Measurements from ENCODE around the gene DPPA4. TPM values are rescaled to one million over a fixed set of nuclear protein-coding genes. Genes with fewer than 3 reads are reported as not detected.
"Not testable (repeated sequence)": the region's sequence is repeated elsewhere in the genome, so short reads cannot be mapped to it uniquely, and the experiment has no call there.

The DPPA4 gene
- total RNA-seq, 1 donor from 2014 or later = 47.5 TPM

GRCh38 chr3:109362823-109363222 is 25.5 kb upstream of the DPPA4 start:
- no peak overlapping the region for H3K4me3 Mint-ChIP-seq (ENCODE audit: low read depth)
- TF ChIP-seq CTCF (IDR thresholded peaks at IDR 0.05; ENCODE audit: unreplicated experiment) = no peak
- no peaks in the 10 kb centered on the region for H3K36me3 Mint-ChIP-seq (ENCODE audit: insufficient read depth)
- no peaks in the 10 kb centered on the region for H3K9me3 Mint-ChIP-seq (ENCODE audit: low read depth)
- H3K27me3 Mint-ChIP-seq = no peaks in the 10 kb centered on the region
- DNase-seq (ENCODE audit: low spot score, unreplicated experiment) = no peak
- no peak overlapping the region for H3K27ac Mint-ChIP-seq
- no peaks in the 10 kb centered on the region for H3K4me1 Mint-ChIP-seq (ENCODE audit: low read depth)

DNA sequence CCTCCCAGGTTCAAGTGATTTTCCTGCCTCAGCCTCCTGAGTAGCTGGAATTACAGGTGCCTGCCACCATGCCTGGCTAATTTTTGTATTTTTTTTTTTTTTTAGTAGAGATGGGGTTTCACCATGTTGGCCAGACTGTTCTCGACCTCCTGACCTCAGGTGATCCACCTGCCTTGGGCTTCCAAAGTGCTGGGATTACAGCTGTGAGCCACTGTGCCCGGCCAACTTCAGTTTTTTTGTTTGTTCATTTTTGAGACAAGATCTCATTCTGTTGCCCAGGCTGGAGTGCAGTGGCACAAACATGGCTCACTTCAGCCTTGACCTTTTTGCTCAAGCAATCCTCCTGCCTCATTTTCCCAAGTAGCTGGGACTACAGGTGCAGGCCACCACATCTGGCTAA is 21.5 kb upstream of the DPPA4 start:
- not testable (repeated sequence) for DNase-seq (ENCODE audit: low spot score, unreplicated experiment); H3K9me3 Mint-ChIP-seq (ENCODE audit: low read depth); H3K36me3 Mint-ChIP-seq (ENCODE audit: insufficient read depth); H3K27ac Mint-ChIP-seq; H3K4me3 Mint-ChIP-seq (ENCODE audit: low read depth); H3K27me3 Mint-ChIP-seq
- H3K4me1 Mint-ChIP-seq (ENCODE audit: low read depth) = peaks cover 16% of the 10 kb centered on the region

DNA sequence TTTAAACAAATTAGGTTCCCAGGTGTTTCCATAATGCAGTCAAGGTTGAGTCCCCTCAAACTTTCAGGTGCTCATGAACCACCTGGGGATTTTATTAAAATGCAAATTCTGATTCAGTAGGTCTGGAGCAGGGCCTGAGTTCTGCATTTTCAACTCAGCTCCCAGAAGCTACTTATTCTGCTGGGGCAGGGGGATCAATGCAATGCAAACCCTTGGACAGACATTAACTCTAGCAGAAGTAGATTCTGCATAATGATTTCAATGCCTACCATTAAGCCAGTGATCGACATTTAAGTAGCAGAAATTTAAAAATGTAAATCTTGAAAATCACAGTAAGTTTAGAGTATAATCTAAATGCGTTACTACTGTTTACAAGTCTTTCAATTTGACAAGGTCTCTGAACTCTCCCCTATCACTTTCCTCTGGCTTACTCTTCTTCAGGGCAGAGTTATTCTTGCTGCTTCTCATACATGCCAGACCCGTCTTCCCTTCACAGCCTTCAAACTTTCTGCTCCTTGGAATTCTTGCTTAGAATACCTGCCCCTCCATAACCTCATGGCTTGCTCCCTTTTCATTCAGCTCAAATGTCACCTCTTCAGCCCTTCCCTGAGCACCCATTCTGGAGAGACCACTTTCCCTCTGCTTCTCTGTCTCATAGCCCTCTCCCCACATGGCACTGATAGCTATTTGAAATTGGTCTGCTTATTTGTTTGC is 19.3 kb upstream of the DPPA4 start:
- Mint-ChIP-seq H3K9me3 (ENCODE audit: low read depth) (no peaks in the 10 kb centered on the region), H3K36me3 (ENCODE audit: insufficient read depth) (no peaks in the 10 kb centered on the region), H3K4me1 (ENCODE audit: low read depth) (peaks cover 17% of the 10 kb centered on the region), H3K4me3 (ENCODE audit: low read depth) (no peak overlapping the region), H3K27me3 (peaks cover 8% of the 10 kb centered on the region), H3K27ac (no peak overlapping the region)
- no peak for DNase-seq (ENCODE audit: low spot score, unreplicated experiment)
- no peak for TF ChIP-seq CTCF (IDR thresholded peaks at IDR 0.05; ENCODE audit: unreplicated experiment)

DNA sequence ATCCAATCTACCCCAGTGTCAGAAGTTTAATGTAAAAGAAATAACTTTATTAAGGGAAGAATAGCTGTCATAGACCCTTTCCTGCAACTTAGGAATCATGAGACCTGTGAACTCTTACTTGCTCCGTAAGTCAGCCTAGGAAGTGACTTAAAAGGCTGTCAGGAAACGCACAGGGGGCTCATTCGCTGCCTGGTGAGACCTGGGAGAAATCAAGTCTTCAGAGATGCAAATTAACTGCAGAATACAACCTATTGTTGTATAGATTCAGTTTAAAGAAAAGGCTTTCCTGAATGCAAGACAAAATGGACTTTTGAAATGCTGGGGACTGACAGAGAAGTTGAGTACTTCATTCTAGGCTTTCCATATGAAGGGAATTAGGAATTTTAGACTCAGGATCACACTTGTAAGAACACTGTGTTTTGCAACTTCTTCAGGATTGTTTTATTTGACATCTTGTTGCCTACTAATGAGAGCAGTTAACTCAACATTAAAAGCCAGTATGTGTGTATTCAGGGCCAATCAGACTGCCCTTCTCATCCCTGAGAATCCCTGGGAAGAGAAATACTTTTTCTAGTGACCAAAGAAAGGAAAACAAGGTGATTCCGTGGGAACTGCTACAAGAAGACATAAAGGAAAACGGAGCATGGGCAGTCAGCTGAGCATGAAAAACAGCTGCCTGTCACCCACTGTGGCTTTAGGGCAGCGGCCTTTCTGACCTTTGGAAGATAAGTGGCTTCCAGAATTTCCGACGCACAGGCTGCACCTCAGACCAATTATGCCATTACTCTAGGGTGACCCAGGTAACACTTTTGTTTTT is 18.5 kb upstream of the DPPA4 start:
- DNase-seq (ENCODE audit: low spot score, unreplicated experiment) = no peak
- no peak overlapping the region for H3K4me3 Mint-ChIP-seq (ENCODE audit: low read depth)
- H3K27ac Mint-ChIP-seq = no peak overlapping the region
- H3K27me3 Mint-ChIP-seq = peaks cover 8% of the 10 kb centered on the region
- peaks cover 17% of the 10 kb centered on the region for H3K4me1 Mint-ChIP-seq (ENCODE audit: low read depth)
- H3K36me3 Mint-ChIP-seq (ENCODE audit: insufficient read depth) = no peaks in the 10 kb centered on the region
- H3K9me3 Mint-ChIP-seq (ENCODE audit: low read depth) = no peaks in the 10 kb centered on the region
- TF ChIP-seq CTCF (IDR thresholded peaks at IDR 0.05; ENCODE audit: unreplicated experiment) = no peak

GRCh38 chr3:109353057-109353456 is 15.7 kb upstream of the DPPA4 start:
- H3K27me3 Mint-ChIP-seq = peaks cover 8% of the 10 kb centered on the region
- H3K9me3 Mint-ChIP-seq (ENCODE audit: low read depth) = no peaks in the 10 kb centered on the region
- H3K36me3 Mint-ChIP-seq (ENCODE audit: insufficient read depth) = no peaks in the 10 kb centered on the region
- no peak for DNase-seq (ENCODE audit: low spot score, unreplicated experiment)
- H3K4me1 Mint-ChIP-seq (ENCODE audit: low read depth) = peaks cover 17% of the 10 kb centered on the region
- no peak for TF ChIP-seq CTCF (IDR thresholded peaks at IDR 0.05; ENCODE audit: unreplicated experiment)
- H3K27ac Mint-ChIP-seq = no peak overlapping the region
- no peak overlapping the region for H3K4me3 Mint-ChIP-seq (ENCODE audit: low read depth)
